HG03196 (cell line): ENCODE measurements around the gene GALNT11.

Source experiments
- ATAC-seq: cut with Tn5 transposase; IDR thresholded peaks from one replicate; pipeline ENCODE4 v1.9.1; 2021; ENCODE audit not compliant: unreplicated experiment

Gene GALNT11

DNA sequence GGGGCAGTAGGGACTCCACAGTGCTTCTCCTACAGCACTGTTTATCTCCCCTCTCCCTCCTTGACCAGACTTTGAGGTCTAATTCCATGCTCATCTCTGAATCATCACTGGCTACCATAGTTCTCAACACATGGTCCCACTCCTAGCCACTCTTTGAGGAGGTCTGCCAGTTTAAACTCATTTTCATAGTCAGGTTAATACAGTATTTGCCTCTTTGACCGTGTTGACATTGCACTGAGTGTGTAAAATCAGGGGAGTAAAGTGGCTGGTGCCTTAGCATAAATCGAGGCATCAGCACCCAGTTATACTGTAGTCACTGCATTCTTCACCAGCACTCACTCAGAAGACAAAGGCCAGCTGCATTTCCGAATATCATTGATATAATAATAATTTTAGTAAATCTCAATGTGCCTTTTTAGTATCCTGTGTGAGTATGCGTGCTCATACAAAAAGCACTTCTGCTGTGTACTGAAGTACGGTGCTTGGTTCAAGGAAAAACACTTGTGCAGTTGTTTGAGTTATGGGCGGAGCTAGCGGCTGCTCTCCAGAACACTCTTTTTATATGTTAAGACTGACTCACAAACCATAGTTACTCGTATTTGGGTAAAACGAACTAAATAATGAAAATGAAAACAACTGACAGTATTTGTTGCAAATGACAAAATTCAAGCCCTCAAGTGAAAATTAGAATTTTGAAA is 89.7 kb downstream of the GALNT11 start:
- no peak for ATAC-seq

DNA sequence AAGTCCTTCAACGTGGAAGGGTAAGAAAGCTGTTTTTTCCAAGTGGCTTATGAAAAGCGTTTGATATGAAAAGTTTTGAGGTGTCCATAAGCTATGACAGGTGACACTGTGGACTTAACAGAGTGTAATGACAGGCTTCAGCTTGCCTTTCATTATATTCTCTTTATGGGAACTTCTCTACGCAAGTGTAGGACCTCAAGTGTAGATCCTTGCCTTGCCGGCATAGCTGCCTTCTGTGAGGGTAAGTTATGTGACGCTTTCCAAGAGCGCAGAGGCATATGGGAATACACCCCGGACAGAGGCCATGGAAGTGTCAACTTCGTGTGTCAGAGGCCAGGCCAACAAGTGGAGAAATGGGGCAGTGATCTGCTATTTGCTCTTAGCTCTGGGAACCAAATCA is 91.9 kb downstream of the GALNT11 start:
- no peak for ATAC-seq

DNA sequence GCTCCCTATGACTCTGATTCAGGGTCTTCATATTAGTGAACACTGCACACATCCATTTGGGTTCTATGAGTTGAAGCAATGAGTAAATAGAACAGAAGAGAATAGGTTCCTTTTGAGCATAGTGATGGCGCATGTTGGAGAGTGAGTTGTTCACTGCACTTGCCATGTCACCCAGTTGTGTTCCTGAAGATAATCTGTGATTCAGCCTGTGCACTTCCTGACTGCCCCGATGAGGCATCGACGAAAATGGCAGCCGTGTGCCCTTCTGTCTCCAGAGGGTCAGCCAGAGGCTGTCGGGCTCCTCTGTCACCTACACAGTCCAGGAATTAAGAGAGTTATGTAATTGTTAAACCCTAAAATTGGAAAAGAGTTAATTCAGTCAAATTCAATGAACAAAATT is 94.7 kb downstream of the GALNT11 start:
- ATAC-seq: no peak

DNA sequence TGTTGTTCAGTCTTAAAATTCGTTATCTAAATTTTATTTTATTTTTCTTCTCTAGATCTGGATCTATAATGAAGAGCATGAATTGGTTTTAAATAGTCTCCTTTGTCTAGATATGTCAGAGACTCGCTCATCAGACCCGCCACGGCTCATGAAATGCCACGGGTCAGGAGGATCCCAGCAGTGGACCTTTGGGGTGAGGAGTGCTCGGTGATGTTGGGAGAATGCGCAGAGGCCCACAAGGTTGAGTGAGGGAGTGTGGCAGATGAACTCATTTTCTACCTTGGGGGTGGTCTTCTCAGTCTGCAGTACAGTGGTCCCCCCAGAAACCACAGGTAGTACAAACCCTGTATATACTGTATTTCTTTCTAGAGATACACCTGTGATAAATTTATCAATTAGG is 95.3 kb downstream of the GALNT11 start:
- no peak for ATAC-seq

DNA sequence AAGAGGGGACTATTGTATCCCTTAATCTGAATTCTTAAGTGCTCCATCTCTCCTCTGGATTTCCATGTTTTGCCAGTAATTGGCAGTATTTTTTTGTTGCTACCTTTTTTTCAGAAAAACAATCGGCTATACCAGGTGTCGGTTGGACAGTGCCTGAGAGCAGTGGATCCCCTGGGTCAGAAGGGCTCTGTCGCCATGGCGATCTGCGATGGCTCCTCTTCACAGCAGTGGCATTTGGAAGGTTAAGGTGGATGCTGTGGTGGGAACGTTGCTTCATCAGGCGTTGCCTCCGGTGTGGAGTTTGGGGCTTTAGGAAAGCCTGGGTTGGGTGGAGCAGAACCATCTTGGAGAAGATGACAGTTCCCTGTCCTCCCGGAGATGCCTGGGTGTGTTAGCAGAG is 96.0 kb downstream of the GALNT11 start:
- ATAC-seq: no peak

DNA sequence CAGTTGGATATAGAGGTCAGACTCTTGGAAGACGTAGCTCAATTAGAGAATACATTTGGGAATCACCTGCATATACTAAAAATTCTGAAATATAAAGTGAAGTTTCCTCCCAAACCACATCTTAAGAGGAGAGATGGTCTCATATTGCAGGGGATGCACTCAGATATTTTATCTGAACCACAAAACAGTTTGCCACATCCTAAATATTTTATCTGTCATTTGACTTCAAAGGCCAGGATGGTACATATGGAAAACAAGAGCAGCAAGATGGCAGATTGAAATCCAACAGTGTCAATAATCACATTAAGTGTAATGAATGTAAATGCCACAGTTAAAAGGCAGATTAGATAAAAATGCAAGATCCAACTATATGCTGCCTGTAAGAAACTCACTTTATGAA is 97.1 kb downstream of the GALNT11 start:
- no peak for ATAC-seq

DNA sequence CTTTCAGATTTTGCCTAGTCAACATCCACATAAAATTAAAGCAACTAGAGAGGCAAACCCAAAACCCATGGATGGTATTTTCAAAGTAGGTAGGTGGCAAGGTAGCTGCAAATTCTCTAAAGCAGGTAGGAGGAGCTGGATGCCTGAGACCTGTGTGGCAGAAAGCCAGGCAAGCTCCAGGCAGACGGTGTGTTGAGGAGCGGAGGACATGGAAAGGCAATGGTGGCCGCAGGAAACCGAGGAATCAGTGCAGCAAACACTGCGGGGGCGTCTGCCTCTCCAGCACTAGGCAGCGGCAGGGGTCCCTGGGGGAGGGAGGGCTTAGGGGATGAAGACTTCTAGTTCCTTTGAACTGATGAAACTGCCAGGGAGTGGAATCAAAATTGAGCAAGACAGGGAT is 101.3 kb downstream of the GALNT11 start:
- ATAC-seq: no peak

DNA sequence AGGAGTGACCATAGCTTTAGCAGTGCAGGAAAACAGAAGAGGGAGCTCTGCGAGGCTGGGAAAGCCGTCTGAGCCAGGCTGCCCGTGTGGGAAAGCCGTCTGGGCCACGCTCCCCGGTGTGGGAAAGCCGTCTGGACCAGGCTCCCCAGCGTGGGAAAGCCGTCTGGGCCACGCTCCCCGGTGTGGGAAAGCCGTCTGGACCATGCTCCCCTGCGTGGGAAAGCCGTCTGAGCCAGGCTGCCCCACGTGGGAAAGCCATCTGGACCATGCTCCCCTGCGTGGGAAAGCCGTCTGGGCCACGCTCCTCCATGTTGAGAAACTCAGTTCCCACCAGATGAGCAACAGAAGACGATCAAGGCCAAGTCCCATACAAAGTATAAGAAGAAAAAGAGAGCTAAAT is 101.8 kb downstream of the GALNT11 start:
- ATAC-seq: no peak

DNA sequence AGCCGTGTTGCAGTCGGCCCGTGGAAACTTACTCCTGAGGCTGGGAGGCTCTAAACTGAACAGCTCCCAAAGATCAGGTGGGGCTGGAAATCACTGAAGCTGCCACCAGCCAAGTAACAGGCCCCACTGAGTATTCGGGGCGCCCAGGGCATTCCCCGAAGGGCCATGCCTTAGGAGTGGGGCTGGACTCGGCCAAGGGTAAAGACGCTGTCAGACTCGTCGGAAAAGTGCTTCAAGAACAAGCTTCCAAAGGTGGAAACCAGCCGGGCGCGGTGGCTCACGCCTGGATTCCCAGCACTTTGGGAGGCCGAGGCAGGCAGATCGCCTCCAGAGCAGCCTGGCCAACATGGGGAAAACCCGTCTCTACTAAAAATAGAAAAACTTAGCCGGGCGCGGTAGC is 102.8 kb downstream of the GALNT11 start:
- ATAC-seq: no peak

DNA sequence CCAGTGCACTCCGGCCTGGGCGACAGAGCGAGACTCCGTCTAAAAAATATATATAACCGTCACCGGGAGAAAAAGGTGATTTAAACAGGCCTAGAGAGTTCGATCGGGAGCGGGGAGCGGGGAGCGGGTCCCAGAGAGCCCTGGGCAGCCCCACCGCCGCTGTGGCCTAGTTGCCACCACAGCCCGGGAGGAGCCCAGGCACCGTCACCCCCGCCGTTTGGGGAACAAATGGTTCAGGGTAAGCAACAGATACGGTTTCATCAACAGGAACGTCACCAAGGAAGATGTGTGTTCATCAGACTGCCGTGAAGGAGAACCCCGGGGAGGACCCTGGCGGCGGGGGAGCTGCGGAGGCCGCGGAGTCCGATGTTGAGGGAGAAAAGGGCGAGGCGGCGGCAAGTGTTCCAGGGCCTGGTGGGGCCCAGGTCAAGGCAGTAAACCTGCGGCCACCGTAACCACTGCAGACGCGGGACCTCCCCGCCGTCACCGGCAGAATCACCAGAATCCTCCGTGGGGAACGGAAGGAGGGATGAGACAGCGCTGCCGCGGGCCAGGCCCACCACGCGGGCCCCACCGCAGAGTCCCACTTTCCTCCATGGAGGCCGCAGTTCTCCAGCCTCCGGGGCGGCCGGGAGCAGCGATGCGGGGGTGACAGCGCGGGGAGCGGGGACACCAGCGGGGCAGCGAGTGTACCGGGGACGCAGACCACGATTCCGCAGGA is 103.4 kb downstream of the GALNT11 start:
- ATAC-seq: no peak

DNA sequence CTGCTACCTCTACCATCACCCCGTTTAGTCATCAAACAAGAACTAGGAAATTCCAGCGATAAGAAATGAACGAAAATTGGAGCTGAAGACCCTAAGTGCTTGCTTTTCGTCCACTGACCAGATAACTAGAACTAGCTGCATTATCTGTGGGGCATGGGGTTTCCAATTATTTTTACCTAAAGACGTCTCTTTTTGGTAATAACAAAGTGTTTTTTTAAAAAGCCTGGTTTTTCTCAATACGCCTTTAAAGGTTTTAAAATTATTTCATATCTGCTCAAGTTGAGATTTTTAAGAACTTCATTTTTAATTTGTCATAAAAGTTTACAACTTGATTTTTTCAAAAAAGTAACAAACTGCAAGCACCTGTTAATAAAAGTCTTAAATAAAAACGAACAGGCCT is 104.2 kb downstream of the GALNT11 start:
- ATAC-seq: no peak

DNA sequence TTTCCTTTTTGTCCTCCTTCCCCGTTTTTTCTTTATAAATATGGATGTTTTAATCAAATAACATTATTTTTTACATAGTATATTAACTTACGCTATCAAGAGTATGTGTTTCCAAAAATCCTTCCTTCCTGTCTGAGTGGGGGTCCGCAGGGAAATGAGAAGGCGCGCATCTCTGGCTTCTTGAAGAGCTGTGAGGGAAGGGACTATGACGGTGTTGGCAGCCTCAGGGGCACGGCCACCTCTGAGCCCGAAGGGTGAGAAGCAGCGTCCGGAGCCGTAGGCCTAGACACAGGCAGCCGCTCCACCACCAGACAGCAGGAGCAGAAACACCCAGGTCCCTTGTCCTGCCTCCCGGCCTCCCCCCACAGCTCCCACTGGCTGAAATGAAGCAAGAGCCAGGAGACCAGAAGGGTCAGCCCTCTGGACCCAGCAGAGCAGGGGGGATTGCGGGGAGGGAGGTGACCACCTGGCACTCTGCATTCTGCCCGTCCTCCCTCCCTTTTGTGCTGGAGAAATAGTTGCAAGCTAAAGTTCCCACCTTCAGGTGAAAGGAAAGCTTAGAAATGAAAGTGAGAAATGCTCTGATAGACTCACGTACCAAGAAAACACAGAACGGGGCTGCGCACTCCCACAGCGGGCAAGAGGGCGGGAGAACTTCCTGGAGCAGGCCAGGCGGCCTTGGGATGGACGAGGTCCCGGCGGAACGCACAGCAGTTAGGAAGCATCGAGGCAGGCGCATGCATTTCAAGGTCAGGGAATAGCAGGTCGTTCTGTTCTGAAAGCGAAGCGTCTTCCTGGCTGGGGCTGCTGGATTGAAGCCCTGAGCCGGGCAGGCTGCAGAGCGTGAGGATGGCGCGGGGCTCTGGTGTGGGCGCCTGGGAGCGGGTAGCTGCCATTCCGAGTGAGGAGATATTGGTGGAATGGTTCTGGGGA is 105.5 kb downstream of the GALNT11 start:
- ATAC-seq: no peak

DNA sequence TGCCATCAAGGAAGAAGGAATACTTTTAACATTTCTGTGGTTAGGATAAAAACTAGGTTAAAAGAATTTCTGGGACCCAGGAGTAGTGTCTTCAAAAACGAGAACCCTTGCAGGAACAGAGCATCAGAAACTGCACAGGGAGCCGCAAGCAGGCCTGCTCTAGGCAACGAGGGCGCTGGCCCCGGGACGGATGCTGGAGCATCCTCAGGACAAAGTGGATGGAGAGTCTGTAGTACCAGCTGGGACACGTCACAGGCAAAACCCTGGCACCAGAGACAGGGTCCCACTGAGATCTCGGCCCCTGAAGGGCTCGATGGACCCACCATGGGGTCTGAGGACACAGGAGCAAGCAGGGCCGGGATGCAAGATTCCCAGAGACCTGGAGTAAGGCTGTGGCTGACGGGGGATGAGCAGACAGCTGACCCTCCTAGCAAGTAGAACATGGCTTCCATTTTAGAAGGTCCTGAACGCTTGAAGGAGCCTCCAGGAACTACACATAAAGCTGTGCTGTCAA is 106.6 kb downstream of the GALNT11 start:
- no peak for ATAC-seq

DNA sequence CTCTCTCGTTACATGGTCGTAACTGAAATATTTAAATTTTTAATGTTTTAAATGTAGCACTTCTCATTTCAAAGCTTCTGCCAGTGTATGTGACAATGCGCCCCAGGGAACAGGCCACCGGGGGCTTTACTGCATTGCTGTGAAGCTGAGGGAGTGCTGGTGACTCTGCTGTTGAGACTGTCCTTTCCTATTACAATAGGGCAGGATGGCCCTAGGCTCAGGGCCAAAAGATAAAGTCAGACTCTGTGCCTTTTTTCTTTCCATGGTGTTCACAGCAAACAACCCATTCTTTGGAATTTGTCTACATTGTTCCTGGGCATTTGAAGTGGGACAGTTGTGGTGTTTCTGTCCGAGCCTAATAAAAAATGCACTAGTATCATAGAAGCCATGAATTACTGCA is 107.3 kb downstream of the GALNT11 start:
- ATAC-seq: no peak

DNA sequence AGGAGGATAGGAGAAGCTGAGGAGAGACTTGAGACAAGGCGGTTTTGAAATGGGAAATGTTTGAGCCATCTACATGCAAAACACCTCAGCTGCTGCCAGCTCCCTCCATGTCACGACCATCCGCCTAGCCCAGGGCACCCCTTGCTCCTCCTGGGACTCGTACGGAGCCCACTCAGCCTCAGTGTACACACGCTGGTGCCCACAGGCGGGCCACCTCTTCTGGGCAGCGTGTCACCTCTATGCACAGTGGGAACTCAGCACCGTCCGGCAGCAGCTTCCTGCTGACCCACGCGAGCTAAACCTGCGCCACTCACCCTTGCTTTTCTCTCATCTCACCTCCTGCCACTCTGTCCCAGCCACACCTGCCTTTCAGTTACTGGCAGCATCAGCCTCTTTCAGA is 108.3 kb downstream of the GALNT11 start:
- ATAC-seq: no peak

DNA sequence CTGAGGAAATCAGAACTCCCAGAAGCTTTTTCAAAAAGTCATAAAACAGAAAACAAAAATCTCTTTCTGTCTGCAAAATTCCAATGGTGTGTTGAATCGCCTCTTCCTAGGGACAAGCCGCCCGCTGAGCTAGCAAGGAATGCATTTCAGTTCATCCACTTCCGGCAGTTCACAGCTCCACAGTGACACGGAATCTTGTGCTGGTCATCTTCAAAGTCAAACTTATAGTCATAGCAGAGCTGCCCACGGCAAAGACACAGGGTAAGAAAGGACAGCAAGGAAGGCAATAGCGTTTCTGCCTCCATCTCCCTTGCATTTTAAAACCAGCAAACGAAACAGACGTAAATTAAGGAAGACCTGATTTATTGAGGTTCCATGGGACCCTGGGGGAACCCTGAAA is 111.2 kb downstream of the GALNT11 start:
- no peak for ATAC-seq

DNA sequence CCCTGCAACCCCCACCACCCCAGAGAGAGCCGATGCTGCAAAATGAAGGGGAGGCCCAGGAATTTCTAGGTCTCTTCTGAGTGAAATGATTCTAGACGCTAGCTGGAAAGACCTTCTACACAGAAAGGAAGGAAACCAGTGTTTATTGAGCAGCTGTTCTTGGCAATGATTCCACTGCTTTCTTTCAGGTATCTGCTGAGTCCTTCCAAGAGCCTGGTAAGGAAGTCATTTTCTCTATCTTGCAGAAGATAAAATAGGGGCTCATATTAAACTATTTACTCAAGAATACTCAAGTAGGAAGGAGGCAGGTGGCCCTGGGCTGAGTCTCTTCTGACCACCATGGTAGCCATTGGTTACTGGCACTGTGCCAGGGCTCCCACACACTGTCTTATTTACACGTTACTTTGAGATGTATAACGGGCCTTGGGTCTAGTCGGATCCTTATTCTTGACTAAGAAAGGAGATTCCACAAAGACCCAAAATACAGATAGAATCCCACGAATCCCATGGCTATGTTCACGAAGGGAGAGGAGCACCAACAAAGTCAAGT is 112.1 kb downstream of the GALNT11 start:
- no peak for ATAC-seq

DNA sequence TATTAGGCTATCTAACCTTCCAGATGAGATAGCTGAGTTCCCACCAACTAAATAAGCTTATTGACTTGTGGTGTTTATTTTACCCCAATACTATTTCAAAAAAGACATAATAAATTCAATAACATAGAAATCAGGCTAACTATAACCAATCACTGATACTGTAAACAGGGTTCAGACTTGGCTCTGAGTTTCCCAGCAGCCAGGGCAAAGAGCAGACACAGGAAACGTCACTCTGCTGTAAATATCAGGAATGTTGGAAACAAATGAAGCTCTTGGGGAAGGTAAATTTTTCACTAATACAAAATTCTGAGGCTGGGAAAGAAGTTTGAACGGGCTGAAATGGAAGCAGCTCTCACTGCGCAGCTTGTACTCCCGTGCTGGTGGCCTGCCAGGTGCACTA is 114.6 kb downstream of the GALNT11 start:
- no peak for ATAC-seq

DNA sequence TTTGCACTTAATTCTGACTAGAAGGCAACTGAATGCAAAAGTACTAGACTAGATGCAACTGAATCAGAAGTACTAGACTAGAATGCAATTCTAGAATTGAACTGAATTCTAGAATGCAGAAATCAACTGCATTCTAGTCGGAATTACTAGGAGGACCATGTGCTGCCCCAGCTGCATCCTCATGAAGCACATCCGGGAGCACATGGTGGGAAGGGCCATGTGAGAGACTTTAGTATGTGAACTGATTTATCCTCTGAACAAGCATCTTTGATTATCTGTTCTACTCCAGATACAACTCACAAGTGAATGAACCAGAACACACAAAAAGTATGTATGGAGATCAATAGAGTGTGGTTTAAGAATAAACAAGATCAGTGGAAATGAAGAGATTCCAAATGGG is 115.1 kb downstream of the GALNT11 start:
- ATAC-seq: no peak

DNA sequence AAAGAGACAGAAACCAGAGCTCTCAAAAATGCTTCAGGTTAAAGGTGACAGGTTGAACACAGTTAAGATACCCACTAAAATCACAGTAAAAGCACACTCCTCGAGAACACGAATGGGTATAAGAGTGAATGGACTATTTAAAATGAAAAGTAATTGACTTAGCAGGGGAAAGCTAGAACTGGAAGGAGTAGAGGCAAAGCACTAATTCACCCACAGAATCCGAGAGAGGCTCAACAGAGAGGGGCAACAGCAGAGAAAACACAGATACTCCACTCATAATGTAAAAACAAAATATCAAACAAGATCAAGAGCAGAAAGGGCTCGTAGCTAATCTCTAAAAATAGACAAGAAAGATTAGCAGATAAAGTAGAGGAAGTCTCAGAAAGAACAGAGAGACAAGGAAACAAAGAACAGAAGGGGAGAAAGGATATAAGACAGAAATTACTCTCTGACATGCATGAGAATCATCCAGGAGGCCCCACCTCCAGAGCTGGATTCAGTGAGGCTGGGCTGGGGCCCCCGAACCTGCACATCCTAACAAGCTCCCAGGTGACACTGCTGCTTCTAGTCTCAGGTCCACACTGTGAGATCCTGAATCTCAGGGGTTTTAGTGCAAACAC is 117.6 kb downstream of the GALNT11 start:
- ATAC-seq: no peak
